T-helper 2 cell treated with Interferon-gamma antibody and Interleukin-4, amounts not matched to agents 100 ng/mL and 5 ng/mL, for 36 hours (primary cell): ENCODE data around the gene LEUTX. TPM values are rescaled to one million over a fixed set of nuclear protein-coding genes. Genes with fewer than 3 reads are reported as not detected.
"Not testable (repeated sequence)": the region's sequence is repeated elsewhere in the genome, so short reads cannot be mapped to it uniquely, and the experiment has no call there.

Experiments used
- intact Hi-C: fragments of 100-400 bp; cut with micrococcal nuclease; formaldehyde crosslinking; loops from one replicate; pipeline ENCODE4 v1.15.1; 2023
- total RNA-seq: library from RNA; stranded (reverse); gene quantifications from 2 replicates; pipeline ENCODE4 v1.2.3, GENCODE V29; 2022

The LEUTX gene
- total RNA-seq, 1 donor from 2014 or later: not detected

DNA sequence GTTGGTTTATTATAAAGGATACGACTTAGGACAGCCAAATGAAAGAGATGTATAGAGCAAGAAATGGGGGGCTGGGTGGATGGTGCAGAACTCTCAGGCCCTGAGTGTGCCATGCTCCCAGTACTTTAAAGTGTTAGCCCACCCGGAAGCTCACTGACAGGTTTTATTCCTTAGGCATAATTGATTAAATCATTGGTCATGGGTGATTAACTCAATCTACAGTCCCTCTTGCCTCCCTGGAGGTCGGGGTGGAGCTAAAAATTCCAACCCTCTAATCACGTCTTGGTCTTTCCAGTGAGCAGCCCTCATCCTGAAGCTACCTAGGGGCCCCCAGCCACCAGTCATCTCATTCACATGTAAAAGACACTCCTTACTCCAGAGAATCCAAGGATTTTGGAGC lies 9.9 kb upstream of the LEUTX start:
- intact Hi-C loops: loop anchor here (5.0 kb wide), 1 partner anchor 91 kb away; no protein-coding TSS in a partner anchor

DNA sequence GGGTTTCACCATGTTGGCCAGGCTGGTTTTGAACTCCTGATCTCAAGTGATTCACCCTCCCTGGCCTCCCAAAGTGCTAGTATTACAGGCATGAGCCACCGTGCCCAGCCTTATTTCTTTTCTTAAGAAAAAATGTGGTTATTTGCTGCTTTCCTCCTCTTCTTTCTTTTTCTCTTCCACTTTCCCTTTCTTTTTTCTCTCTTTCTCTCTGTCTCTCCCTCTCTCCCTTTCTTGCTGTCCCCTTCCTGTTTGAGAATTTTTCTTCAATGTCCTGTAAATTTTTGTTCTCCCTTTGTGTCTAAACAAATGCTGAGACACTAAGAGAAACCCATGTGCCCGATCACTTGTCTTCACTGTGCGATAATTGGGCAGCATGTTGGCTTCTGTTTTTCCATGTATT lies 2.2 kb downstream of the LEUTX start:
- intact Hi-C loops: no loop called here

DNA sequence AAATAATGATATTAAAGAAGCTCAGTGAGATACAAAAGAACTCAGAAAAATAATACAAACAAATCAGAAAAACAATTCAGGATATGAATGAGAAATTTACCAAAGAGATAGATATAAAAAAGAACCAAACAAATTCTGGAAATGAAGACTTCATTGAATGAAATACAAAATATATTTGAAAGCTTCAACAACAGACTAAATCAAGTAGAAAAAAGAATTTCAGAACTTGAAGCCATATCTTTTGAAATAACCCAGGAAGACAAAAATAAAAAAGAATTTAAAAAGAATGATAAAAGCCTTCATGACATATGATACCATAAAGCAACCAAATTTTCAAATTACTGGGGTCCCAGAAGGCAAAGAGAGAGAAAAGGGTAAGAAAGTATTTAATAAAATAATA lies 9.6 kb downstream of the LEUTX start:
- intact Hi-C loops: no loop called here

DNA sequence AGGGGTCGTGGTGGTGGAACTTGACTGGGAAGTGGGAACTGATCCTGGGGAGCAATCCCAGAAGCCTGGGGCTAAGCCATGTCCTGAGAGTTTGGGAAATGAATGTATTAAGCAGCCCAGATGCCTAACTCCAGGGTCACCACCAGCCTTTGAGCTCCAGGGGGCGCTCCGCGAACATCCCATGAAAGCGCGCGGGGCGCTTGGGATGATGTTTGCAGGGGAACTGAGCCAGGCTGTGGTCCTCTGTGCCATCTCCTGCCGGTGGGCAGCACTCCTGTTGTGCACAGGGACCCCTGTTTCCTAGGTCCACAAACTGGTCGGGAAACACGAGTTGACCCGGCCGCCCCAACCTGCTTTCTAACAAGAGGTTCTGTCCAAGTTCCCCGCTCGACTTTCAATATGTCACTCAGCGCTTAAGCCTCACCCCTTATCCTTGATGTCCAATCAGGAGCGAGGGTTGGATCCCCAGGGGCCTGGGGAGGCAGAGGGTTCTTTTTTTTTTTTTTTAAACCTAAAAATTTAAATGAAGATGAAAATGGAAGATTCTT lies 14.4 kb downstream of the LEUTX start:
- intact Hi-C loops: loop anchor here (1.0 to 2.0 kb wide), 3 partner anchors 31 to 428 kb away; no protein-coding TSS in a partner anchor

DNA sequence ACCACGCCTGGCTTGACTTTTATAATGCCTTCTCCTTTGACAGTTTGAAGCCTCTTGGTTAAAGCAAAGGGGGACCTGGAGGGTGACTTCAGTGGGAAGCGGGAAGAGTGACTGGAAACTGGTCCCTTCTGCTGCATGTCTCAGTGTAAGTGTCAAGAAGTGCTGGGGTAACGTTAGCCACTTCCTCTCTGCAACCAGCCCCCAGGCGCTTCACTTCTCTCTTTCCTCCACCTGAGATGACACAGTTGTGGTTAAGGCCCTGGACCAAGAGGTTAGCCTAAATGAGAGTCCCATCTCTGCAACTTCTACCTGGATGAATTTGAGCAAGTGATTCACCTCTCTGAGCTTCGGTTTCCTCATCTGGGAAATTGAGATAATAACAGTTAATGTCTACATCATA lies 16.3 kb downstream of the LEUTX start:
- intact Hi-C loops: no loop called here

DNA sequence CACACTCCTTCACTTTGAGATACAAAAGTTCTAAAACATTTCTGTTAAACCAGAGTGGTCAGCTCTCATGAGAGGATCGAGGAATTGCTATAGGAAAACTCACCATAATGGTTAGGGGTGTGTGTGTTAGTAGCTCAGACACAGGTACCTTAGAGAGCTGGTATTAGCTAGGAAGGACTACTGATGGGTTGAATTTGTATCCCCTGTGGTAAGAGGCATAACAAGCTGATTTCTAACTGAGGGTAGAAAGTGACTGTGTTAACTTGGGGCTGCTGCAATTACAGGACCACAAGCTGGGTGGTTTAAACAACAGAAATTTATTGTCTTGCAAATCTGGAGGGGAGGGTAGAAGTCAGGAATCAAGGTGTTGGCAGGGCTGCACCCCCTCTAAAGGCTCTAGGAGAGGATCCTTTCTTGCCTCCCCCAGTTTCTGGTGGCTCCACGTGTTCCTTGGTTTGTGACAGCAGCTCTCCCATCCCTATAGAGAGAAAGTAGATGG lies 17.4 kb downstream of the LEUTX start:
- intact Hi-C loops: no loop called here

DNA sequence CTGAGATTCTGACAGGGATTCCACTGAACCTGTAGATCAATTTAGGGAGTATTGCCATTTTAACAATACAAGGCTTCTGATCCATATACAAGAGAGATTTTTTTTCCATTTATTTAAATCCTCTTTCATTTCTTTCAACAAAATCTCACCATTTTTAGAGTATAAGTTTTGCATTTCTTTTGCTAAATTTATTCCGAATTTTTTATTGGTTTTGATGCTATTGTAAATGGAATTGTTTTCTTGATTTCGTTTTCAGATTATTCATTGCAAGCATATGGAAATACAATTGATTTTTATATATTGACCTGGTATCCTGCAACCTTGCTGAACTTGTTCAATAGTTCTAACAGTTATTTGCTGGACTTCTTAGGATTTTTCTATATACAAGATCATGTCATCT lies 18.4 kb downstream of the LEUTX start:
- intact Hi-C loops: no loop called here

DNA sequence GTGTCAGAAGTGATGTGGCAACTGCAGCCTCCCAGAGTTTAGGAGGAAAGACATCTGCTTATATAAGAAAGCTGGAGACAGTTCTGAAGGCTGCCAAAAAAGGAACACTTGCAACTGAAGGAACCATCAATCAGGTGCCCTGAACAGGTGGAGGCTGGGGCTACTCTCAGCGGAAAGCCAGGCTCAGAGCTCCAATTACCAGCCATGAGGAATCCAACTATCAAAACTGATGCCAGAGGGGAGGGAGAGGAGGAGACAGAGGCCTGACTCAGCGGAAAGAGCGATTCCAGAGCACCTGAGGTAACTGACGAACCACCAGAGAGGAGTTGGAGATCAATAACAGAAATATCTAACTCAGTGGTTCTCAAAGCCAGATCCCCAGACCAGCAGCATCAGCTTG lies 24.3 kb downstream of the LEUTX start:
- intact Hi-C loops: no loop called here

DNA sequence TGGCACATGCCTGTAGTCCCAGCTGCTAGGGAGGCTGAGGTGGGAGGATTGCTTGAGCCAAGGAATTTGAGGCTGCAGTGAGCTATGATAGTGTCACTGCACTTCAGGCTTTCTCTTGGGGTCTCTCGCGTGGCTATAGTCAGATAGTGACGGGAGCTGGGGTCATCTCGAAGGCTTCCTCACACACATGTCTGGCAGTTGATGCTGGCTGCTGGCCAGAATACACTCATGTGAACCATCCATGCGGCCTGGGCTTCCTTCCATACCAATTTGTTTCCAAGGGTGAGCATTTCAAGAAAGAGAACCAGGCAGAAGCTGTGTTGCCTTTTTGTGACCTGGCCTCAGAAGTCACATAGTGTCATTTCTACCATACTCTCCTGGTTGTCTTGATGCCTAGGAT lies 26.4 kb downstream of the LEUTX start:
- intact Hi-C loops: no loop called here

DNA sequence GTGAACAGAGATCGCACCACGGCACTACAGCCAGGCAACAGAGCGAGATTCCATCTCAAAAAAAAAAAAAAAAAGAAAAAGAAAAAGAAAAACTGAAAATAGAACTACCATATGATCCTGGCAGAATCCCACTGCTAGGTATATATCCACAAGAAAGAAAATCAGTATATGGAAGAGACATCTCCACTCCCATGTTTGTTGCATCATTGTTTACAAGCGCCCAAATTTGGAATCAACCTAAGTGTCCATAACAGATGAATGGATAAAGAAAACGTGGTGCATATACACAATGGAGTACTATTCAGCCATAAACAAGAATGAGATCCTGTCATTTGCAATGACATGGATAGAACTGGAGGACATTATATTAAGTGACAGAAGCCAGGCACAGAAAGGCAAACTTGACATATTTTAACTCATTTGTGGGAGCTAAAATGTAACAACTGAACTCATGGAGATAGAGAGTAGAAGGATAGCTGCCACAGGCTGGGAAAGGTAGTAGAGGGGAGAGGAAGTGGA lies 29.3 kb downstream of the LEUTX start:
- intact Hi-C loops: no loop called here

DNA sequence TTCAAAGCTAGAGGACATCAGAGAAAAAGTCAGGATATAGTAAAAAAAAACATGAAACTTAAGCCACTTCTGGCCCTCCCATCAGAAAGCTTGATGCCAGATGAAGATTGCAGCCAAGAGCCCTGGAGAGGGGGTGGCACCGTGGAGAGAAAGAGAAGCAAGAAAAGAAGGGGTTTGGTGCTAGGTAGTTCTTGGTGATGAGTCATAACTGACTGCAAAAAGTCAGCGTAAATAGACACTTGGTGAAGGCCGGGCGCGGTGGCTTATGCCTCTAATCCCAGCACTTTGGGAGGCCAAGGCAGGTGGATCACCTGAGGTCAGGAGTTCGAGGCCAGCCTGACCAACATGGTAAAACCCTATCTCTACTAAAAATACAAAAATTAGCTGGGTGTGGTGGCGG lies 30.0 kb downstream of the LEUTX start:
- intact Hi-C loops: not testable (repeated sequence)

DNA sequence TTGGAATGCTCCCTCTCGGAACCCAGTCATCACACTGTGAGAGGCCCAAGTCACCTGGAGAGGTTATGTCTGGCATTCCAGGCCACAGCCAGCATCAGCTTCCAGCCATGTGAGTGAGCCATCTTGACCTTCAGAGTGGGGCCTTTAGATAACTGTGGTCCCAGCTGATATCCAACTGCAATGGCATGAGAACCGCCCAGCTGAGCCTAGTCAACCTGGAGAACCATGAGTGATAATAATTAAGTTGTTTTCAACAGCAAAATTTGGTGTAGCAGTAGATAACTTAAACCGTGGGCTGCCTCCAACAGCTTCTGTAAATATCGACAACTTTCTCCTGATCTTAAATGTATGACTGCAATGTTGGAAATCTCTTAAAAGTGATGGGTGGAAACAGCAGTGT lies 30.7 kb downstream of the LEUTX start:
- intact Hi-C loops: no loop called here

DNA sequence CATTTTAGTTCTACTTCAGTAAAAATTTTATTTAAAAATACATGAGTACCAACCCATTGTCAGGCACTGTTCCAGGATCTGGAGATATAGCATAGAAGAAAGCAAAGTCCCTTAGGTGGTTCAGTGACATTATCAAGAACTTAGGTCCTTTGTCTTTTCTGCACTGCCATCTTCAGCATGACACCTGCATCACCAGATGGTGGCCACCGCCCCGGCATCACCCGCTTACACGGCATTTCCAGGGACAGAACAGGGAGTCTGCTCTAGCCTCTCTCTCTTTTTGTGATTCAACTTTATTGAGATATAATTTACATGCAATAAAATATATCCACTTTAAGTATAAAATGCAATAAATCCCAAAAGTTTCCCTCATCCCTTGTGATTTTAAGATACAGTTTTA lies 31.8 kb downstream of the LEUTX start:
- intact Hi-C loops: no loop called here

DNA sequence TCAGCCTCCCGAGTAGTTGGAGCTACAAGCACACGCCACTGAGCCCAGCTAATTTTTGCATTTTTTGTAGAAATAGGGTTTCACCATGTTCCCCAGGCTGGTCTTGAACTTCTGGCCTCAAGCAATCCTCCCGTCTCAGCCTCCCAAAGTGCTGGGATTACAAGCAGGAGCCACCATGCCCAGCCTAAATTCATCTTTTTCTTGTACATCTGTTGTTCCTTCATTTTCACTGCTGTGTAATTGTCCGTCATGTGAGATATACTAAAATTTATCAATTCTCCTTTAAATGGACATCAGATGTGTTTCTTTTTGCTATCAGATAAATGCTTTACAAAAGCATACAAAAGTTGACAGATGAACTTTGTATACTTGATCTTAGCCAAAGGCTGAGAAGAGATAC lies 32.4 kb downstream of the LEUTX start:
- intact Hi-C loops: no loop called here

DNA sequence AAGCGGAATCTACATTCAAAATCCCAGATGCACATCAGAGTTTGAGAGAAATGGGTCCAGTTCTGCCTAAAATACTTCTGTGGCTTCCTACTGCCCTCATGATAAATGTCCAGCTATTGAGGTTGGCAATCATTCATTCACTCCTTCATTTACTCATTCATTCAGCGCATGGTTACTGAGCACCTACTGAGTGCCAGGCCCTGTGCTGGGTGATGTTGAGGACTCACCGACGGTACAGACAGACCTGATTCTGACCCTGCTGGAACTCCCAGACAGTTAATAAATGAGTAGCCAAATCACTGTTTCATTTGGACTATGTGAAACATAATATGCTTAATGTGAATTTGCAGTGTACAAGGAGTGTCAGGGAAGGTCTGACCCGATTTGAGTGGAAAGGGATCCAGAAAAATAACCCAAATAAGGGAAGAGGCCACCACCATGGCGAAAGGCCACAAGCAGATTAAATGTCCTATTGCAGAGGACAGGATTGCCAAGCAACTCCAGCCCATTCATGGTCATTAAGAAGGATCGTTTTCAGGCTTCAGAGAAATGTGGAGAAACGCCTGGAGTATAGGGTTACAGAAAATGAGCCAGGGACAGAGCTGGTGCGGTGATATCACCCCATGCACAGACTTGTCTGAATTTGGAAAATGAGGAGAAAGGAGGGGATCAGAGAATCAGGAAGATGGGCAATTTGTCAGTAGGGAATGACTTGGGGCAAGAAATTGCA lies 34.8 kb downstream of the LEUTX start:
- intact Hi-C loops: no loop called here

DNA sequence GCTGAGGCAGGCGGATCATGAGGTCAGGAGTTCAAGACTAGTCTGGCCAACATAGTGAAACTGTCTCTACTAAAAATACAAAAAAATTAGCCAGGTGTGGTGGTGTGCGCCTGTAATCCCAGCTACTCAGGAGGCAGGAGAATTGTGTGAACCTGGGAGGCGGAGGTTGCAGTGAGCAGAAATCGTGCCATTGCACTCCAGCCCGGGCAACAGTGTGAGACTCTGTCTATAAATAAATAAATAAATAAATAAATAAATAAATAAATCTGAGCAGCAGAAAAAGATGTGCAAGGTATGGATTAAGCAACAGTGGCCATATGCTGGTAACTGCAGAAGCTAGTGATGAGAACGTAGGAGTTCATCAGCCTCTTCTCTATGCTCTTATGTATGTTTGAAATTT lies 35.5 kb downstream of the LEUTX start:
- intact Hi-C loops: not testable (repeated sequence)

DNA sequence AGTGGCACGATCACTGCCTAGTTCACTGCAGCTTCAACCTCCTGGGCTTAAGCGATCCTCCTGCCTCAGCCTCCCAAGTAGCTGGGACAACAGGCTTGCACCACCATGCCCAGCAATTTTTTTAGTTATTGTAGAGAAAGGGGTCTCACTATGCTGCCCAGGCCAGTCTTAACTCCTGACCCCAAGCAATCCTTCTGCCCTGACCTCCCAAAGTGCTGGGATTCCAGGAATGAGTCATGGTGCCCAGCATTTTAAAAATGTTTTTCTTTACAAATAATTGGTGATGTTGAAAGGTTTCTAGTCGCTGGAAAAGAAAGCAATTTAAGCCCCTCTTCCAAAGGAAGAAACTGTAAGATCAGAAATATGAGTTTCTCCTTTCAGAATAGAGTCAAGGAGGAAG lies 35.9 kb downstream of the LEUTX start:
- intact Hi-C loops: no loop called here

DNA sequence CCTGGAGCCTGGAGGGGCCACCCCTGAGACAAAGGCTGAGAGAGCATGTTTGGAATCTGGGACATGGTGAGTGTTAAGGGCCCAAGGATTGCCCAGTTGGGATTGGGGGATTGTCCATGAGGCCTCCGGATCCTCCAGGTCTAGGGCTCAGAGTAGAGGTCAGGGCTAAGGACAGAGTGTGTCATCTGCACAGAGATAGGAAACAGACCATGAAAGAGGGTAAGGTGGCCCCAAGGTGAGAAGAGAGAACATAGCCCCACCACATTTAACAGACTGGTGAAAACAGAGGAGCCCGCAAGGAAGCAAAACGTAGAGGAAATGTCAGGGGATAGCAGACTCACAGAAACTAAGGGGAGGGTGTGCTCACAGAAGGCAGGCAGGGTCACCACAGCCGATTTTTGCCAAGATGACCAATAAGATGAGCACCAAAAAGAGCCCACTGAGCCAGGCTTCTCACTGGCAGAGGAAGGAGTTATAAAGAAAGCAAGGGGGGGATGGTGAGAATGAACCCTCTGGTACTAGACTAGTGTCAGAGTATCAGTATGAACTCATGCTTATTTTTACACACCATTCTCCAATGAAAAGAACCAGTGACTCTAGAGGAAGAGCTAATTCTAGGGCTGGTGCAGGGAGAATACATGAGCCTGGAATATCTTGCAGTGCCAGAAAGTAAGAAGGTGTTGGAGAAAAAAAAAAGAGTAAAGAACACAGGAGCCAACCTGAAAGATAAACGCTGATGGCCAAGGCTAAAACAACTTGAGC lies 37.8 kb downstream of the LEUTX start:
- intact Hi-C loops: no loop called here

DNA sequence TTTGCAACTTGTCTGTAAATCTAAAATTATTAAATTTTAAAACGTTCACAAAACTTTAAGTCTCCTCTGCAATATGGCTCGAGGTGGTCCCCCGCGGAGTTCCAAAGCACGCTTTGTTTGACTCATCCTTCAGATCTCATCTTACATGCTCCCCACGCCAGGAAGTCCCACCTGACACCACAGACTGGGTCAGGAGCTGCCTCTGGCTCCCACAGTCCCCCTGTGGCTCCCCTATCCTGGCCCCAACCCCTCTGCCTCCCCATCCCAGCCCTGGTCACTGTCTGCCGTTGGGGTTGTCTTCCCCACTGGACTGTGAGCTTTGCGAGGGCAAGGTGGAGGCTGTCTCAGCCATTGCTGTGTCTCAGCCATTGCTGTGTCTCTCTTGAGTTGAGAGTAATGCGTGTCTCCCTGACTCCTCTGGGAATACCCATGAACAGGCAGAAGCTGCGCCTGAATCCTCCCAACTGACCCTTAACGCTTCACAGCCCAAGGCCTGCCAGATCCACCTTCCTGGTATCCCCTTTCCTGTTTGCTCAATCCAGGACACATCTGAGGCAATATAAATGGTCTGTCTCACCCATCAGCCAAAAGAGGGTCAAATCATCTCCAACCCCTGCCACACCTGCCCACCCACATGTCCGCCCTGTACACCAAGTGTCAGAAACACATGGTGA lies 39.4 kb downstream of the LEUTX start:
- intact Hi-C loops: no loop called here

DNA sequence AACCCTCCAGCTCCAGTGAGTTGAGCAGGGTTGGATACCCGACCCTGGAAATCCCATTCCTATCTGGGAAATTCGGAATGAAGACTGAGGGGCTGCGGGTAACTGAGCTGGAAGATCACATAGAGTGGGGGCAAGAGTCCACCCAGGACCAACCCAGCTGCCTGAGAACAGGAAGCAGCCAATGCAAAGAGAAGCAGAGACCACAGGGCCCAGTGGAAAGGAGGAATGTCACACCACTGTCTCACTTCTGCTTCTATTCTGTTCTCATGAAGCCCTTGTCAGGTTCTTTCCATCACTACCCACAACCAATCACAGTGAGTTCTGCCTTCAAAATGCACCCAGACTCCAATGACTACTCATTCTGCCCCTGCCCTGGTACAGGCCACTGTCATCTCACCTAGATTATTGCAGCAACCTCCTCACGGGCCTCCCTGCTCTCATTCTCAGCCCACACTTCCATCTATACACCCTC lies 40.0 kb downstream of the LEUTX start:
- intact Hi-C loops: no loop called here

DNA sequence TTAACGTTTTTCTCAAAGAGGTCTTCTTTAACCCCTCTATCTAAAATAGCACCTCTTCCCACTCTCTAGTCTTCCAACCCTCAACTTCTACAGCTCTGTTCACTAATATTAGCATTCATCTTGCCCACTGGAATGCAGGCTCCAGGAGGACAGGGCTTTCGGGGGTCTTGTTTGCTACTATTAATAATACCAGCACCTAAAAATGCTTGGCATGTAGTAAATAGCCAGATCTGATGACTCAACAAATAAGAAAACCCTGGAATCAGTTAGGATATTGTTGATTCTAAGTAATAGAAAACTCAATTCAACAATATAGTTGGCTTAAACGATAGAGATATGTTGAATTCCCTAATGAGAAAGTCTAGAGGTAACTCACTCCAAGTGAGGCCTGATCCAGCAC lies 41.1 kb downstream of the LEUTX start:
- intact Hi-C loops: no loop called here
